ENCODE measurements around the gene GTF3A.

Gene GTF3A

GRCh38 chr13:27482983-27483382 lies 58.6 kb downstream of the GTF3A start:
- no peak overlapping the region for H3K4me3 ChIP-seq (ENCODE audit: low read depth, low read length)
- in situ Hi-C loops (cut with HindIII; ENCODE audit: low sequenced_read_pairs) = no loop called here
- DNase-seq (ENCODE audit: low read depth, low spot score) = no peak
- TF ChIP-seq CTCF (IDR thresholded peaks at IDR 0.05; ENCODE audit: low read depth, low read length) = no peak

- in situ Hi-C loops (cut with HindIII; ENCODE audit: low sequenced_read_pairs) = no loop called here
- DNase-seq (ENCODE audit: low read depth, low spot score) = no peak
Observed at GRCh38 chr13:27483421-27483820, 59.0 kb downstream of the GTF3A start.

More at GRCh38 chr13:27483421-27483820, 59.0 kb downstream of the GTF3A start:
- TF ChIP-seq CTCF (IDR thresholded peaks at IDR 0.05; ENCODE audit: low read depth, low read length) = no peak
- no peak overlapping the region for H3K4me3 ChIP-seq (ENCODE audit: low read depth, low read length)
